Keratinocyte (primary cell): ENCODE measurements around the gene NFIL3.

Experiments used
- EZH2 ChIP-seq: IDR thresholded peaks from one replicate; pipeline ENCODE4 v1.6.1; 2012; ENCODE audit warnings: inconsistent platforms, mild to moderate bottlenecking, low read length, moderate library complexity
- TF ChIP-seq, protein P1 (sequence below), 3 experiments: IDR thresholded peaks in 1 of 3; conservative IDR thresholded peaks in 1 of 3; optimal IDR thresholded peaks in 1 of 3; 2 replicates in 2 of 3; 3 replicates in 1 of 3; pipeline versions ENCODE3 to v1.5.1; 2011; ENCODE audit warnings: low read length in 3 of 3, mild to moderate bottlenecking in 3 of 3, moderate library complexity in 2 of 3, control low read depth in 1 of 3, inconsistent platforms in 1 of 3; ENCODE audit not compliant: insufficient read depth in 2 of 3; ENCODE audit errors: extremely low read depth in 1 of 3

- TF ChIP-seq, protein P1, sequence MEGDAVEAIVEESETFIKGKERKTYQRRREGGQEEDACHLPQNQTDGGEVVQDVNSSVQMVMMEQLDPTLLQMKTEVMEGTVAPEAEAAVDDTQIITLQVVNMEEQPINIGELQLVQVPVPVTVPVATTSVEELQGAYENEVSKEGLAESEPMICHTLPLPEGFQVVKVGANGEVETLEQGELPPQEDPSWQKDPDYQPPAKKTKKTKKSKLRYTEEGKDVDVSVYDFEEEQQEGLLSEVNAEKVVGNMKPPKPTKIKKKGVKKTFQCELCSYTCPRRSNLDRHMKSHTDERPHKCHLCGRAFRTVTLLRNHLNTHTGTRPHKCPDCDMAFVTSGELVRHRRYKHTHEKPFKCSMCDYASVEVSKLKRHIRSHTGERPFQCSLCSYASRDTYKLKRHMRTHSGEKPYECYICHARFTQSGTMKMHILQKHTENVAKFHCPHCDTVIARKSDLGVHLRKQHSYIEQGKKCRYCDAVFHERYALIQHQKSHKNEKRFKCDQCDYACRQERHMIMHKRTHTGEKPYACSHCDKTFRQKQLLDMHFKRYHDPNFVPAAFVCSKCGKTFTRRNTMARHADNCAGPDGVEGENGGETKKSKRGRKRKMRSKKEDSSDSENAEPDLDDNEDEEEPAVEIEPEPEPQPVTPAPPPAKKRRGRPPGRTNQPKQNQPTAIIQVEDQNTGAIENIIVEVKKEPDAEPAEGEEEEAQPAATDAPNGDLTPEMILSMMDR (optimal IDR thresholded peaks at IDR 0.05 in 1 of 3, IDR thresholded peaks at IDR 0.05 in 1 of 3, conservative IDR thresholded peaks at IDR 0.05 in 1 of 3; ENCODE audit: extremely low read depth in 1 of 3, insufficient read depth in 2 of 3, low read length in 3 of 3), result no peak
- TF ChIP-seq EZH2, result no peak
These were observed 29.2 kb upstream of the NFIL3 start for GRCh38 chr9:91452844-91453243.
